VCaP (cell line): ENCODE data around the gene SPEF2.

Experiments
- H3K27ac ChIP-seq: fragments of 450-650 bp; 2 replicates; pipeline ENCODE4 v1.5.1; 2017
- TF ChIP-seq, protein P1 (sequence below): fragments of 450-650 bp; conservative IDR thresholded peaks from 2 replicates; pipeline ENCODE4 v1.5.1; 2017; ENCODE audit warnings: mild to moderate bottlenecking, moderate library complexity

The SPEF2 gene

DNA sequence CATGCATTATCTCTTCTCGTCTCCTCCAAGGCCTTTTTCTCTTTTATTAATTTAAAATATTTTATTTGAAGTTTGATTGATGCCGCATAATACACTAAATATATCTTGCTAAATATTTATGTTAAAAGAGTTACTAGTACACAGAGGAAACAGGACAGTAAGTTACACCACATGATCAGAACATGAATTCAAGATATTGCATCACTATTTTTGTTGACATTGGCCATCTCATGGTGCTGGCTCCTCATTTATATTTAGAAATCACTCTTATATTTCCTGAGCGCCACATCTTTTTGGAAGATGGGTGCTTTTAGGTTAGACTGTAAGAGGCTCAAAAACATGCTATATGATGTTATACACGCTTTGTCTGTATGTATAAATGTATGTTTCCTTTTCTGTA is 23.0 kb downstream of the SPEF2 start:
- TF ChIP-seq, protein P1, sequence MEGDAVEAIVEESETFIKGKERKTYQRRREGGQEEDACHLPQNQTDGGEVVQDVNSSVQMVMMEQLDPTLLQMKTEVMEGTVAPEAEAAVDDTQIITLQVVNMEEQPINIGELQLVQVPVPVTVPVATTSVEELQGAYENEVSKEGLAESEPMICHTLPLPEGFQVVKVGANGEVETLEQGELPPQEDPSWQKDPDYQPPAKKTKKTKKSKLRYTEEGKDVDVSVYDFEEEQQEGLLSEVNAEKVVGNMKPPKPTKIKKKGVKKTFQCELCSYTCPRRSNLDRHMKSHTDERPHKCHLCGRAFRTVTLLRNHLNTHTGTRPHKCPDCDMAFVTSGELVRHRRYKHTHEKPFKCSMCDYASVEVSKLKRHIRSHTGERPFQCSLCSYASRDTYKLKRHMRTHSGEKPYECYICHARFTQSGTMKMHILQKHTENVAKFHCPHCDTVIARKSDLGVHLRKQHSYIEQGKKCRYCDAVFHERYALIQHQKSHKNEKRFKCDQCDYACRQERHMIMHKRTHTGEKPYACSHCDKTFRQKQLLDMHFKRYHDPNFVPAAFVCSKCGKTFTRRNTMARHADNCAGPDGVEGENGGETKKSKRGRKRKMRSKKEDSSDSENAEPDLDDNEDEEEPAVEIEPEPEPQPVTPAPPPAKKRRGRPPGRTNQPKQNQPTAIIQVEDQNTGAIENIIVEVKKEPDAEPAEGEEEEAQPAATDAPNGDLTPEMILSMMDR = no peak
- no peak overlapping the region for H3K27ac ChIP-seq

DNA sequence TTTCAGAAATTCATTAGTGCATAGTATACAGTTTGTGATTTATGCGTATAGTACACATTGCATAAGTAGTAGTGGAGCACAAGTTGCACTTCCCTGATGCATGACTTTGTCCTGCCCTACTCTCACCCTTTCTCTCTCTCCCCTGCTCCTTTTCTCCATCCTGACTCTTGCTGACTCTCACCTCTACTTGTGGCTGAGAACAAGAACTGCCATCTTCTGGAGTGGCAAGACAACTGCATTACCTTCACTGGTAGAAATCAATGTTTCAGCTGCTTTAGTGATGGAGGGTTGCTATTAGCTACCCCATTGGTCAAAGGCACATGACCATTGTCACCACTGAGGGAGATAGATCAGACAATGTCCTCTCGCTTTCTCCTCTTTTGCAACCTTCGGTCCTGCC is 26.9 kb downstream of the SPEF2 start:
- TF ChIP-seq, protein P1 = no peak; the same call in 1 of the 2 replicates
- no peak overlapping the region for H3K27ac ChIP-seq

DNA sequence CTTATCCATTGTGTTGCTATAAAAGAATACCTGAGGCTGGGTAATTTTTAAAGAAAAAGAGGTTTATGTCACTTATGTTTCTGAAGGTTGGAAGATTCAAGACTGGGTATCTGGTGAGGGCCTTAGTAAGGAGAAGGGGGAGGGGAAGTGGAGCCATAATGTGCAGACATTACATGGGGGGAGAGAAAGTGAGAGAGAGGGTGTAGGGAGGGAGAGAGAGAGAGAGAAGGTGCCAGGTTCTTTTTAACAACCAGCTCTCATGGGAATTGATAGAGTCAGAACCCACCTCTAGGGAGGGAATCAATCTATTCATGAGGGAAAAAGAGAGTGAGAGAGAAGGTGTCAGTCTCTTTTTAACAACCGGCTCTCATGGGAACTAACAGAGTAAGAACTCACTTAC is 29.5 kb downstream of the SPEF2 start:
- TF ChIP-seq, protein P1 = no peak
- H3K27ac ChIP-seq = no peak overlapping the region

DNA sequence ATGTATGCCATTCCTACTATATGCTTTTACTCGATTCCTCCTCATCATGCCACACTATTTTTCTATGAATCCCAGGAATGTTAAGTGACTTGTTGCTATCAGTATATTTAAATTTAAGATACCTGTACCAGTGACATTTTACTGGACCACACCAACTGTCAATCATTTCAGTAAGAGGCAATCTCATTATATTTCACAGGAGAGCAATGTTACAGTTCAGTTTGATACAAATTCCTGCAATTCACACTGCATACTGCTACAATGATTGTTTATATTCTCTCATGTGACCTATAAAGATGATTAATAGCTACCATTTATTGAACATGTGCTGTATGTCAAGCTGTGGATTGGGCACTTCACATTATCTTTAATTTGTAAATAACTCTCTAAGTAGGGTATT is 30.0 kb downstream of the SPEF2 start:
- H3K27ac ChIP-seq = no peak overlapping the region
- TF ChIP-seq, protein P1 = no peak

GRCh38 chr5:35651002-35651756 is 33.5 kb downstream of the SPEF2 start:
- H3K27ac ChIP-seq = no peak overlapping the region
- TF ChIP-seq, protein P1 = peak; percentile 81

- TF ChIP-seq, protein P1 = no peak
- no peak overlapping the region for H3K27ac ChIP-seq
Measured at GRCh38 chr5:35656721-35657120, 39.1 kb downstream of the SPEF2 start.

GRCh38 chr5:35657877-35658276 is 40.2 kb downstream of the SPEF2 start:
- TF ChIP-seq, protein P1 = no peak

More at GRCh38 chr5:35657877-35658276, 40.2 kb downstream of the SPEF2 start:
- no peak overlapping the region for H3K27ac ChIP-seq
